PC-3 (cell line): ENCODE data around the gene USH1C. TPM values are rescaled to one million over a fixed set of nuclear protein-coding genes. Genes with fewer than 3 reads are reported as not detected.

Experiments
- ATAC-seq: fragments of 200-7000 bp; cut with Tn5 transposase; 2 replicates; pipeline ENCODE4 v1.9.1; 2020; ENCODE audit warnings: mild to moderate bottlenecking, moderate library complexity
- BruUV-seq: library from RNA; stranded (reverse); fragments of 400-500 nt; replicated peaks from 2 replicates; lab custom pipeline; 2021; lab: Mats Ljungman, UMichigan
- CTCF ChIA-PET: fragments of 300-600 bp; sonication (Branson Sonifier 250); formaldehyde crosslinking; loops from one replicate; lab custom pipeline; 2022; ENCODE audit warnings: antibody characterized with exemption; lab: Charles Lee
- POLR2A ChIA-PET: fragments of 300-600 bp; sonication (Branson Sonifier 250); formaldehyde crosslinking; loops from one replicate; lab custom pipeline; 2022; ENCODE audit warnings: antibody characterized with exemption; ENCODE audit not compliant: unreplicated experiment; lab: Charles Lee
- DNase-seq: peaks from one replicate; pipeline ENCODE4 v3.0.0-alpha.2; 2015
- H2AFZ ChIP-seq: fragments of 300-600 bp; sonication (generic); 2 replicates; pipeline ENCODE4 v1.6.0; 2016; ENCODE audit warnings: antibody characterized with exemption, low read length
- H3F3A ChIP-seq: fragments of 300-600 bp; sonication (generic); one replicate; pipeline ENCODE4 v1.6.0; 2017; ENCODE audit warnings: antibody characterized with exemption, low read length, control low read depth, mild to moderate bottlenecking; ENCODE audit not compliant: unreplicated experiment
- H3K27ac ChIP-seq: fragments of 300-600 bp; sonication (generic); 2 replicates; pipeline ENCODE4 v1.5.1; 2016; ENCODE audit warnings: mild to moderate bottlenecking, low read length
- H3K27me3 ChIP-seq: fragments of 300-600 bp; sonication (generic); 2 replicates; pipeline ENCODE4 v1.6.1; 2016; ENCODE audit warnings: low read length, mixed read lengths
- H3K36me3 ChIP-seq: fragments of 300-600 bp; sonication (generic); 2 replicates; pipeline ENCODE4 v1.6.1; 2016; ENCODE audit warnings: low read depth, mixed run types, low read length, mixed read lengths
- H3K4me1 ChIP-seq: fragments of 300-600 bp; sonication (generic); 2 replicates; pipeline ENCODE4 v1.5.1; 2016; ENCODE audit warnings: low read length; ENCODE audit not compliant: insufficient read depth
- H3K4me2 ChIP-seq: fragments of 300-600 bp; sonication (generic); 2 replicates; pipeline ENCODE4 v1.6.0; 2016; ENCODE audit warnings: low read length
- H3K4me3 ChIP-seq: fragments of 300-600 bp; sonication (generic); 2 replicates; pipeline ENCODE4 v1.5.1; 2016; ENCODE audit warnings: mild to moderate bottlenecking, low read length, mixed read lengths
- H3K79me2 ChIP-seq: fragments of 300-600 bp; sonication (generic); 2 replicates; pipeline ENCODE4 v1.6.1; 2017; ENCODE audit warnings: low read length, mixed read lengths
- H3K9ac ChIP-seq: fragments of 300-600 bp; sonication (generic); 2 replicates; pipeline ENCODE4 v1.6.0; 2016; ENCODE audit warnings: mild to moderate bottlenecking, low read length
- H3K9me2 ChIP-seq: fragments of 300-600 bp; sonication (generic); replicated peaks from 2 replicates; pipeline ENCODE4 v1.6.1; 2016; ENCODE audit warnings: mixed run types, low read length, mixed read lengths
- H3K9me3 ChIP-seq: fragments of 300-600 bp; sonication (generic); 2 replicates; pipeline ENCODE4 v1.6.1; 2016; ENCODE audit warnings: low read length, mixed read lengths
- H4K20me1 ChIP-seq: fragments of 300-600 bp; sonication (generic); 2 replicates; pipeline ENCODE4 v1.6.1; 2016; ENCODE audit warnings: low read length, mixed read lengths
- CTCF ChIP-seq: fragments of 300-600 bp; sonication (generic); conservative IDR thresholded peaks from 2 replicates; pipeline ENCODE4 v1.5.1; 2017; ENCODE audit warnings: antibody characterized with exemption, low read depth, mild to moderate bottlenecking, low read length
- EZH2 ChIP-seq: fragments of 300-600 bp; sonication (generic); IDR thresholded peaks from one replicate; pipeline ENCODE4 v1.6.1; 2017; ENCODE audit warnings: antibody characterized with exemption, mild to moderate bottlenecking, low read length; ENCODE audit not compliant: unreplicated experiment
- EZH2phosphoT487 ChIP-seq: fragments of 300-600 bp; sonication (generic); IDR thresholded peaks from 2 replicates; pipeline ENCODE4 v1.6.1; 2018; ENCODE audit warnings: mild to moderate bottlenecking, antibody characterized with exemption, low read length, borderline replicate concordance
- intact Hi-C: fragments of 100-400 bp; cut with micrococcal nuclease; formaldehyde crosslinking; loops from 2 replicates; pipeline ENCODE4 v1.9.0; 2023
- total RNA-seq: library from RNA; depleted of rRNA; stranded (reverse); fragments of >200 nt; gene quantifications from 2 replicates; pipeline ENCODE4 v1.2.3, GENCODE V29; 2014

The USH1C gene
- total RNA-seq, 1 experiment from 2014 or later, result not detected

DNA sequence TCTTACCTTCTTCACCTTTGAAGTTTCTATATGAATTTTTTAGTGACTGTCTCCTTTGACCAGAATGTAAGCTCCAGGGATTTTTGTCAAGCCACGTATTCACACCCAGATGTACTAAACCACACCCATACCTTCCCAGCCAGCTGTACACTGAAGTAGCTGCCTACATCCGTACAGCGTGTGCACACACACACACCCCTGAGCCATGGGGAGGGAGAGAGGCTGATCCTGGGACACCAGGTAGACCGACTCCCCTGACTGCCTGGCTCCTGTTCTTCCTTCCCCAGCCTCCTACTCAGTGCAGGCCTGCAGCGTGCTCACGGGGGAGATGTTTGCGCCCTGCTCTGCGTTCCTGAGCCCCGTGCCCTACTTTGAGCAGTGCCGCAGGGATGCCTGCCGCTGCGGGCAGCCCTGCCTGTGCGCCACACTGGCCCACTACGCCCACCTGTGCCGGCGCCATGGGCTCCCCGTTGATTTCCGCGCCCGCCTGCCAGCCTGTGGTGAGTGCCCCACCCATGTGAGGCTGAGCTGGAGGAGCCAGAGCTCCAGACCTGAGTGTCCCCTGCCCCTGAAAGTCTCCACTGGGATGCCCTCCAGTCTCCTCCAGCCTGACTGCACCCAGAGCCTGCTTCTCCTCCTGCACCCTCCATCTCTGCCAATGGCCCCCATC lies 28.7 kb upstream of the USH1C start:
- no peak for TF ChIP-seq EZH2phosphoT487
- TF ChIP-seq EZH2, result no peak
- no peak for TF ChIP-seq CTCF
- H3K9ac ChIP-seq, result no peak overlapping the region

GRCh38 chr11:17572359-17572690 lies 28.1 kb upstream of the USH1C start:
- DNase-seq (no peak), ATAC-seq (no peak)
- ChIA-PET POLR2A (no interaction called here), CTCF (no interaction called here)
- TF ChIP-seq EZH2 (no peak), CTCF (no peak), EZH2phosphoT487 (no peak)
- Histone ChIP-seq H3K9me3 (no peaks in the 10 kb centered on the region), H3K27me3 (peaks cover 31% of the 10 kb centered on the region), H2AFZ (no peak overlapping the region), H3K36me3 (no peaks in the 10 kb centered on the region), H3F3A (no peaks in the 10 kb centered on the region), H4K20me1 (no peaks in the 10 kb centered on the region), H3K4me1 (no peaks in the 10 kb centered on the region), H3K27ac (no peak overlapping the region), H3K79me2 (no peaks in the 10 kb centered on the region), H3K4me2 (no peak overlapping the region), H3K9me2 (no peaks in the 10 kb centered on the region), H3K9ac (no peak overlapping the region), H3K4me3 (no peak overlapping the region)
- intact Hi-C loops, result no loop called here
- no TSS peak for BruUV-seq

More for the DNA sequence above, 28.7 kb upstream of the USH1C start:
- Histone ChIP-seq H2AFZ (no peak overlapping the region), H4K20me1 (no peaks in the 10 kb centered on the region), H3K9me2 (no peaks in the 10 kb centered on the region), H3K9me3 (no peaks in the 10 kb centered on the region), H3K4me3 (no peak overlapping the region), H3K4me2 (no peak overlapping the region), H3K27ac (no peak overlapping the region), H3F3A (no peaks in the 10 kb centered on the region), H3K27me3 (peaks cover 33% of the 10 kb centered on the region), H3K36me3 (no peaks in the 10 kb centered on the region), H3K4me1 (no peaks in the 10 kb centered on the region), H3K79me2 (no peaks in the 10 kb centered on the region)
- intact Hi-C loops, result no loop called here
- DNase-seq (no peak), ATAC-seq (no peak)
- CTCF ChIA-PET, result no interaction called here
- POLR2A ChIA-PET, result no interaction called here
- no TSS peak for BruUV-seq

DNA sequence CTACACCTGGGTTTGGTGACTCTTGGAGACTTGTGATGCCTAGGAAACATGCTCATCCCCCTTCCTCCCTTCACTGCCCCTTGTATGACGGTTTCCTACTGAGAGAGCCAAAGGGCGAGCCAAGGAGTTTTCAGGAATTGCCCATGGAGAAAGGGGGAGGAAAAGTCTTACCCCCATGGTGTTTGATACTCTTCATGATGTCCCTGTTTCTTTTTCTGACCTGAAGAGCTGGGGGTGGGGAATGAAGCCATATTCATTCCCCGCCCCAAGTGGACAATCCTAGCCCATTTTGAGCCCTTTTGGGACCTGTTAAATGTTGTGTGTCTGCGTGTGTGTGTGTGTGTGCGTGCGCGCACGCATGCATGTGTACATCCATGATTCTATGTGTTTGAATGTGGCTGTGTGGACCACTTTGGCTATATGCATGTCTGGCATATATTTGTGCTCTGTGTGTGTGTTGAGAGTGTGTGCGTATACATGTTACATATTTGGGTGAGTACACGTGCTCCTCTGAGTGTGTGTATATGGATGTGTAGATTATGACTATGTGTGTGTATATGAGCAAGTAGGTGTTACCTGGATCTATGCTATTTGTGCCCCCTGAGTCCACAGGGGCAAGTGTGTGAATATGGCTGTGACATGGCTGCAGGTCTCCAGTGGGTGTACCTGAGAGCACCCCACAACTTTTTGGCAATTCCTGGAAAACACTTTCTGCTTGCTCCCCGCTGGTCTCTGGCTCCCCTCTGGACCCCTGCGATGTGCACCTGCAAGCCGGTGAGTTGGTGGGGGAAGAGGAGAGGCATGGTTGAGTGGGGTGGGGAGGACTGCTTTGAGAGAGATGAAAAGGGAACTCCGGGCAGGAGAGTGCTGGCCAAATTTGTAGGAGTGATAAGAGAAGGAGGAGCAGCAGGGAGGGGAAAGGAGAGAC lies 27.5 kb upstream of the USH1C start:
- POLR2A ChIA-PET, result no interaction called here
- H3K4me2 ChIP-seq, result no peak overlapping the region
- no peaks in the 10 kb centered on the region for H3K9me2 ChIP-seq
- no peak overlapping the region for H3K9ac ChIP-seq
- no peak for ATAC-seq
- no peaks in the 10 kb centered on the region for H3K4me1 ChIP-seq
- TF ChIP-seq EZH2, result no peak
- no peak for TF ChIP-seq CTCF
- TF ChIP-seq EZH2phosphoT487, result no peak
- peaks cover 35% of the 10 kb centered on the region for H3K27me3 ChIP-seq
- no peak overlapping the region for H3K4me3 ChIP-seq
- intact Hi-C loops, result no loop called here
- CTCF ChIA-PET, result no interaction called here
- no peaks in the 10 kb centered on the region for H4K20me1 ChIP-seq
- no peak overlapping the region for H2AFZ ChIP-seq
- no peaks in the 10 kb centered on the region for H3K9me3 ChIP-seq
- no peaks in the 10 kb centered on the region for H3K79me2 ChIP-seq
- no TSS peak for BruUV-seq
- no peaks in the 10 kb centered on the region for H3K36me3 ChIP-seq
- DNase-seq, result no peak
- no peak overlapping the region for H3K27ac ChIP-seq
- no peaks in the 10 kb centered on the region for H3F3A ChIP-seq
